Measurements from ENCODE around the gene CCDC157.
A peak's percentile ranks its signal among the peaks of the same experiment; 100 is the strongest.

The CCDC157 gene

GRCh38 chr22:30310881-30311771 lies 45.7 kb upstream of the CCDC157 start:
- H3K4me3 ChIP-seq (ENCODE audit: control insufficient read depth in 1 of 7, extremely low read depth in 1 of 7, insufficient read depth in 4 of 7, low read depth in 2 of 7, low read length in 6 of 7), result no peak overlapping the region

DNA sequence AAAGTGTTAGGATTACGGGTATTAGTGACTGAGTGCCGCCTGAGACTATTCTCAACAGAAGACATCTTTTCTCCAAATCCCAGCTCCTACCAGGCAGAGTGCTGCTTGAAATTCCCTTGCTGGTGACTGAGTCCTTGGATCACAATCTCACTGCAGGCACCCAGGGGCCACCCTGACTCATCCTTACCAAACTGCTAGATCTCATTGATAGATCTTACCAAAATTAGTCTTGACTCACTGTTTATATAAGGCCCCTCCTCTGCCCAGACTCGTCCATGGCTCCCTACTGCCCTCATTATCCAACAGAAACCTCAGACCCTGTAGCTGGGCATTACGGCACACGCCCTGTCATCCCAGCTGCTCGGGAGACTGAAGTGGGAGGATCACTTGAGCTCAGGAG lies 44.8 kb upstream of the CCDC157 start:
- DNase-seq, result no peak
- ChIA-PET POLR2A (no interaction called here), CTCF (interaction anchor here (1.1 to 5.4 kb wide), 4 partner anchors 10 to 74 kb away, joined by 3 to 31 read pairs (median 8); partner anchors contain the start of gene CASTOR1)
- H3K27ac ChIP-seq (ENCODE audit: insufficient read depth in 1 of 2, low read depth in 1 of 2, low read length in 2 of 2, poor library complexity in 1 of 2, severe bottlenecking in 2 of 2), result no peak overlapping the region
- H3K36me3 ChIP-seq (ENCODE audit: control insufficient read depth in 4 of 4, insufficient read depth in 4 of 4, low read length in 3 of 4), result no peaks in the 10 kb centered on the region
- 100% methylated on average over 3 of the region's 6 CpGs for WGBS (ENCODE audit: insufficient coverage)
- no peaks in the 10 kb centered on the region for H3K27me3 ChIP-seq (replicated peaks in 2 of 5; ENCODE audit: control insufficient read depth in 4 of 5, insufficient read depth in 5 of 5, low read length in 4 of 5)
- peaks cover 39 to 92% (median 83%) of the 10 kb centered on the region in 4 experiments for H3K4me1 ChIP-seq (ENCODE audit: control extremely low read depth in 1 of 4, control insufficient read depth in 4 of 4, insufficient read depth in 4 of 4, low read length in 3 of 4)
- H3K9me3 ChIP-seq (ENCODE audit: control extremely low read depth in 1 of 5, control insufficient read depth in 4 of 5, insufficient read depth in 2 of 5, low read depth in 1 of 5, low read length in 4 of 5), result no peaks in the 10 kb centered on the region
- H3K4me3 ChIP-seq (ENCODE audit: control insufficient read depth in 1 of 7, extremely low read depth in 1 of 7, insufficient read depth in 4 of 7, low read depth in 2 of 7, low read length in 6 of 7), result no peak overlapping the region

More at GRCh38 chr22:30310881-30311771, 45.7 kb upstream of the CCDC157 start:
- ChIA-PET CTCF (interaction anchor here (1.0 to 5.4 kb wide), 7 partner anchors 8 to 75 kb away, joined by 3 to 31 read pairs (median 4); partner anchors contain the start of gene CASTOR1), POLR2A (no interaction called here)
- H3K36me3 ChIP-seq (ENCODE audit: control insufficient read depth in 4 of 4, insufficient read depth in 4 of 4, low read length in 3 of 4), result no peaks in the 10 kb centered on the region
- H3K9me3 ChIP-seq (ENCODE audit: control extremely low read depth in 1 of 5, control insufficient read depth in 4 of 5, insufficient read depth in 2 of 5, low read depth in 1 of 5, low read length in 4 of 5), result no peaks in the 10 kb centered on the region
- H3K27me3 ChIP-seq (replicated peaks in 2 of 5; ENCODE audit: control insufficient read depth in 4 of 5, insufficient read depth in 5 of 5, low read length in 4 of 5), result no peaks in the 10 kb centered on the region
- WGBS (ENCODE audit: insufficient coverage), result 91% methylated on average over 6 of the region's 8 CpGs
- DNase-seq, result no peak
- H3K27ac ChIP-seq (ENCODE audit: insufficient read depth in 1 of 2, low read depth in 1 of 2, low read length in 2 of 2, poor library complexity in 1 of 2, severe bottlenecking in 2 of 2), result peak overlapping the region in 1 of 2 experiments; percentile 32
- peaks cover 47 to 95% (median 86%) of the 10 kb centered on the region in 4 experiments for H3K4me1 ChIP-seq (ENCODE audit: control extremely low read depth in 1 of 4, control insufficient read depth in 4 of 4, insufficient read depth in 4 of 4, low read length in 3 of 4)

GRCh38 chr22:30313527-30314363 lies 43.1 kb upstream of the CCDC157 start:
- Histone ChIP-seq H3K9me3 (ENCODE audit: control extremely low read depth in 1 of 5, control insufficient read depth in 4 of 5, insufficient read depth in 2 of 5, low read depth in 1 of 5, low read length in 4 of 5) (no peaks in the 10 kb centered on the region), H3K27me3 (replicated peaks in 2 of 5; ENCODE audit: control insufficient read depth in 4 of 5, insufficient read depth in 5 of 5, low read length in 4 of 5) (no peaks in the 10 kb centered on the region), H3K4me3 (ENCODE audit: control insufficient read depth in 1 of 7, extremely low read depth in 1 of 7, insufficient read depth in 4 of 7, low read depth in 2 of 7, low read length in 6 of 7) (no peak overlapping the region), H3K27ac (ENCODE audit: insufficient read depth in 1 of 2, low read depth in 1 of 2, low read length in 2 of 2, poor library complexity in 1 of 2, severe bottlenecking in 2 of 2) (no peak overlapping the region), H3K36me3 (ENCODE audit: control insufficient read depth in 4 of 4, insufficient read depth in 4 of 4, low read length in 3 of 4) (peaks cover 0 to 2% (median under 1%) of the 10 kb centered on the region in 4 experiments), H3K4me1 (ENCODE audit: control extremely low read depth in 1 of 4, control insufficient read depth in 4 of 4, insufficient read depth in 4 of 4, low read length in 3 of 4) (peaks cover 29 to 76% (median 69%) of the 10 kb centered on the region in 4 experiments)
- POLR2A ChIA-PET, result interaction anchor here (0.7 to 0.8 kb wide), 2 partner anchors 43 to 110 kb away, joined by 3 to 4 read pairs; partner anchors contain the start of gene SF3A1
- WGBS (ENCODE audit: insufficient coverage), result 95% methylated on average over 2 of the region's 8 CpGs
- CTCF ChIA-PET, result interaction anchor here (0.8 to 5.4 kb wide), 6 partner anchors 9 to 131 kb away, joined by 3 to 31 read pairs (median 4); partner anchors contain the start of gene CASTOR1
- no peak for DNase-seq

- Histone ChIP-seq H3K27ac (ENCODE audit: insufficient read depth in 1 of 2, low read depth in 1 of 2, low read length in 2 of 2, poor library complexity in 1 of 2, severe bottlenecking in 2 of 2) (no peak overlapping the region), H3K4me3 (ENCODE audit: control insufficient read depth in 1 of 7, extremely low read depth in 1 of 7, insufficient read depth in 4 of 7, low read depth in 2 of 7, low read length in 6 of 7) (peak overlapping the region in 2 of 7 experiments; percentile 7 to 19), H3K27me3 (replicated peaks in 2 of 5; ENCODE audit: control insufficient read depth in 4 of 5, insufficient read depth in 5 of 5, low read length in 4 of 5) (no peaks in the 10 kb centered on the region), H3K9me3 (ENCODE audit: control extremely low read depth in 1 of 5, control insufficient read depth in 4 of 5, insufficient read depth in 2 of 5, low read depth in 1 of 5, low read length in 4 of 5) (no peaks in the 10 kb centered on the region), H3K4me1 (ENCODE audit: control extremely low read depth in 1 of 4, control insufficient read depth in 4 of 4, insufficient read depth in 4 of 4, low read length in 3 of 4) (peaks cover 23 to 65% (median 59%) of the 10 kb centered on the region in 4 experiments), H3K36me3 (ENCODE audit: control insufficient read depth in 4 of 4, insufficient read depth in 4 of 4, low read length in 3 of 4) (peaks cover 4 to 13% (median 5%) of the 10 kb centered on the region in 4 experiments)
- 14% methylated on average over 7 of the region's 8 CpGs for whole genome bisulfite sequencing (ENCODE audit: insufficient coverage)
- ChIA-PET POLR2A (interaction anchor here (0.8 to 1.0 kb wide), 2 partner anchors 9 to 25 kb away, joined by 3 read pairs; partner anchors contain the start of gene CASTOR1), CTCF (interaction anchor here (0.7 to 5.4 kb wide), 10 partner anchors 8 to 132 kb away, joined by 3 to 31 read pairs (median 3); partner anchors contain the start of genes CASTOR1 and TBC1D10A)
- DNase-seq, result peak; percentile 81 to 95 (median 94)
Measured at GRCh38 chr22:30314915-30315314, 41.9 kb upstream of the CCDC157 start.

DNA sequence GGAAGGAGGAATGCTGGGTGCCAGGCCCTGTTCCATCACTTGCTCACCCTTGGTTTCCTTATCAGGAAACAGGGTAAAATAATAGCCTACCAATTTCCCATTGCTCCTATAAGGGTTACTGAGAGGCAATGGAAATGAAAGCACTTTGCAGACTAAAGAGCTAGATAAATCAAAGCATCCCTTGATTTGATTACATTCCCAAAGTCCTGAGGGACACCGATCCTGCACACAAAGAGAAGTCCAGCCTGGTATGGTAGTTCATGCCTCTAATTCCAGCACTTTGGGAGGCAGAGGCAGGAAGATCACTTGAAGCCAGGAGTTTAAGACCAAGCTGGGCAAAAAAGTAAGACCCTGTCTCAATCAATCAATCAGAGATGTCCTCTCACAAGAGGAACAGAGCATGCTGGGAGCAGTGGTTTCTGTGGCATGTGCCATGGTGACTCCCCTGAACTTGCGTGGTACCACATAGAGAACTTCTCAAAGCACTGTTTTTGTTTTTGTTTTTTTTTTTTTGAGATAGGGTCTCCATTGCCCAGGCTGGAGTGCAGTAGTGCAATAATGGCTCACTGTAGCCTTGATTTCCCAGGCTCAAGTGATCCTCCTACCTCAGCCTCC lies 40.7 kb upstream of the CCDC157 start:
- no peak for DNase-seq
- ChIA-PET POLR2A (no interaction called here), CTCF (interaction anchor here (1.0 to 4.5 kb wide), 4 partner anchors 14 to 208 kb away, joined by 3 to 12 read pairs (median 4); no protein-coding TSS in a partner anchor)
- H3K4me3 ChIP-seq (ENCODE audit: control insufficient read depth in 1 of 7, extremely low read depth in 1 of 7, insufficient read depth in 4 of 7, low read depth in 2 of 7, low read length in 6 of 7), result no peak overlapping the region
- 95% methylated on average over 2 of the region's 2 CpGs for WGBS (ENCODE audit: insufficient coverage)
- peaks cover 6 to 23% (median 7%) of the 10 kb centered on the region in 4 experiments for H3K36me3 ChIP-seq (ENCODE audit: control insufficient read depth in 4 of 4, insufficient read depth in 4 of 4, low read length in 3 of 4)
- no peak overlapping the region for H3K27ac ChIP-seq (ENCODE audit: insufficient read depth in 1 of 2, low read depth in 1 of 2, low read length in 2 of 2, poor library complexity in 1 of 2, severe bottlenecking in 2 of 2)
- H3K9me3 ChIP-seq (ENCODE audit: control extremely low read depth in 1 of 5, control insufficient read depth in 4 of 5, insufficient read depth in 2 of 5, low read depth in 1 of 5, low read length in 4 of 5), result no peaks in the 10 kb centered on the region
- no peaks in the 10 kb centered on the region for H3K27me3 ChIP-seq (replicated peaks in 2 of 5; ENCODE audit: control insufficient read depth in 4 of 5, insufficient read depth in 5 of 5, low read length in 4 of 5)
- peaks cover 17 to 54% (median 47%) of the 10 kb centered on the region in 4 experiments for H3K4me1 ChIP-seq (ENCODE audit: control extremely low read depth in 1 of 4, control insufficient read depth in 4 of 4, insufficient read depth in 4 of 4, low read length in 3 of 4)

GRCh38 chr22:30317778-30318177 lies 39.0 kb upstream of the CCDC157 start:
- Histone ChIP-seq H3K27me3 (replicated peaks in 2 of 5; ENCODE audit: control insufficient read depth in 4 of 5, insufficient read depth in 5 of 5, low read length in 4 of 5) (no peaks in the 10 kb centered on the region), H3K27ac (ENCODE audit: insufficient read depth in 1 of 2, low read depth in 1 of 2, low read length in 2 of 2, poor library complexity in 1 of 2, severe bottlenecking in 2 of 2) (no peak overlapping the region), H3K9me3 (ENCODE audit: control extremely low read depth in 1 of 5, control insufficient read depth in 4 of 5, insufficient read depth in 2 of 5, low read depth in 1 of 5, low read length in 4 of 5) (no peaks in the 10 kb centered on the region), H3K4me1 (ENCODE audit: control extremely low read depth in 1 of 4, control insufficient read depth in 4 of 4, insufficient read depth in 4 of 4, low read length in 3 of 4) (peaks cover 15 to 38% (median 36%) of the 10 kb centered on the region in 4 experiments), H3K36me3 (ENCODE audit: control insufficient read depth in 4 of 4, insufficient read depth in 4 of 4, low read length in 3 of 4) (peaks cover 7 to 23% (median 9%) of the 10 kb centered on the region in 4 experiments), H3K4me3 (ENCODE audit: control insufficient read depth in 1 of 7, extremely low read depth in 1 of 7, insufficient read depth in 4 of 7, low read depth in 2 of 7, low read length in 6 of 7) (no peak overlapping the region)
- ChIA-PET POLR2A (no interaction called here), CTCF (interaction anchor here (0.9 to 1.8 kb wide), 2 partner anchors 7 to 14 kb away, joined by 3 to 5 read pairs; no protein-coding TSS in a partner anchor)
- no peak for DNase-seq
- WGBS (ENCODE audit: insufficient coverage), result 80% methylated on average over 1 of the region's 1 CpG
